Pons (tissue), 1 donor: ENCODE results near the gene PTGES2.
"Not testable (repeated sequence)": the region's sequence is repeated elsewhere in the genome, so short reads cannot be mapped to it uniquely, and the experiment has no call there.

Experiments used
- DNase-seq: peaks from one replicate; pipeline ENCODE4 v3.0.0-alpha.2; 2016; ENCODE audit warnings: low spot score

Gene PTGES2

GRCh38 chr9:128136816-128137793 lies 9.6 kb upstream of the PTGES2 start:
- no peak for DNase-seq

- not testable (repeated sequence) for DNase-seq
Measured at GRCh38 chr9:128135561-128135960, 8.0 kb upstream of the PTGES2 start.

GRCh38 chr9:128132139-128132538 lies 4.6 kb upstream of the PTGES2 start:
- not testable (repeated sequence) for DNase-seq

- not testable (repeated sequence) for DNase-seq
Measured at GRCh38 chr9:128131346-128131745, 3.8 kb upstream of the PTGES2 start.

DNA sequence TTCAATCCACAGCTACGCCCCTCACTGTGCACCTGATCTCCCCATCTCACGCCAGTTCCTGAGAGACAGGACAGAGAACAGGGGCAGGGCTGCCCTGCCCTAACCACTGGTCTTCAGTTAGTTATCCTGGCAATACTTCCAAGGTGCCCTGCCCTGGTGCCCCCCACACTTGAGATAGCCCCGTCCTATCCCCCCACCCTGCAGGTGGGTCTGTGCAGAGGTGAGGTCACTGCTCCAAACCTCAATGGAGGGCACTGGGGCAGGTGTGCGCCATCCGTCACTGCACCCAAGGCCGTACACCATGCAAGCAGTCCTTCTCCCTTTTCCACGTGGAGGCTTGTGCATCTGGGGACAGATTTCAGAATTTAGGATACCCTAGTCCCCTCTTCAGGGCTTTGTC lies 3.1 kb upstream of the PTGES2 start:
- DNase-seq: not testable (repeated sequence)

DNA sequence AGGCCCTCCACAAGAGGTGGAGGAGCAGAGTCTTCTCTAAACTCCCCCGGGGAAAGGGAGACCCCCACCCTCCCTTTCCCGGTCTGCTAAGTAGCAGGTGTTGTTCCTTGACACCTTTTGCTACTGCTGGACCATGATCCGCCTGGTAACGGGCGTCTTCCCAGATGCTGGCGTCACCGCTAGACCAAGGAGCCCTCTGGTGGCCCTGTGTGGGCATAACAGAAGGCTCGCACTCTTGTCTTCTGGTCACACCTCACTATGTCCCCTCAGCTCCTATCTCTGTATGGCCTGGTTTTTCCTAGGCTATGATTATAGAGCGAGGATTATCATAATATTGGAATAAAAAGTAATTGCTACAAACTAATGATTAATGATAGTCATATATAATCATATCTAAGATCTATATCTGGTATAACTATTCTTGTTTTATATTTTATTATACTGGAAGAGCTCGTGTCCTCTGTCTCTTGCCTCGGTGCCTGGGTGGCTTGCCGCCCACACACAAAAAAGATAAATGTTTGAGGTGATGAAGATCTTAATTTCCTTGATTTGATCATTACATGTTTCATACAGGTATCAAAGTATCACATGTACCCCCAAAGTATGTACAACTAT lies 2.6 kb upstream of the PTGES2 start:
- DNase-seq: not testable (repeated sequence)

- no peak for DNase-seq
Measured at GRCh38 chr9:128128836-128129590, 1.5 kb upstream of the PTGES2 start.

GRCh38 chr9:128127990-128128835 lies 684 bp upstream of the PTGES2 start:
- DNase-seq: peak; percentile 91

DNA sequence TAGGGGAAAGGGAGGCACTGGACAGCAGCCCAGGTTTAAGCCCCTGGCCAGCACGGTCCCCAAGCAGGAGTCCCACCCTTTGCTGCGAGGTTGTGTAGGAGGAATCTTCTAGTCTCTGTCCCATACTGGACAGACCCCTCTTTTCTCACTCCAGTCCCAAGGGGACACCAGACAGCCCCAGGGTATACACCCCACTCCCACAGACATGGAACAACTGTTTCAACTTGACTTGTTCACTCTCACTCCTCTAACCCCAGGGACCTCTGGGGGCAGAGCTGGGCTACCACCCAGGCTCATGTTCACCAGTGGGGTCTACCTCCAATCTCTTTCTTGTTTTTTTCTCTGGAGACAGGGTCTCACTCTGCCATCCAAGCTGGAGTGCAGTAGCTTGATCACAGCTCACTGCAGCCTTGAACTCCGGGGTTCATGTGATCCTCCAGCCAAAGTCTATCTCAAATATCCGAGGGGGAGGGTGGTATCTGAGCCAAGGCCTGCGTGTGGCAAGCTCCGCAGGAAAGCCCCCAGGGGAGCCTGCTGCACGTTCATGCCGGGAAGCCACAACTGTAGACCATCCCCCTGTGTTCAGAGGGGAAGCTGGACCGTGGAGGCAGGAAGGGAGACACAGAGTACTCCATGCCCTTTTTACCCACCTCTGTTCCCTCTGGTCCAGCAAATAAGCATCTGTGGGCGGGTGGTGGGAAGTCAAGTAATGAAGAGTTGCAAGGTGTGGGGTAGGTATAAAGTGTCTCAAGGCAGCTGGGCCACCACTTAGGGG lies 1.8 kb downstream of the PTGES2 start:
- DNase-seq: no peak

- DNase-seq: peak; percentile 41
Measured at GRCh38 chr9:128124873-128125579, 2.5 kb downstream of the PTGES2 start.

GRCh38 chr9:128124451-128124850 lies 3.1 kb downstream of the PTGES2 start:
- no peak for DNase-seq

GRCh38 chr9:128123451-128124080 lies 4.0 kb downstream of the PTGES2 start:
- no peak for DNase-seq

DNA sequence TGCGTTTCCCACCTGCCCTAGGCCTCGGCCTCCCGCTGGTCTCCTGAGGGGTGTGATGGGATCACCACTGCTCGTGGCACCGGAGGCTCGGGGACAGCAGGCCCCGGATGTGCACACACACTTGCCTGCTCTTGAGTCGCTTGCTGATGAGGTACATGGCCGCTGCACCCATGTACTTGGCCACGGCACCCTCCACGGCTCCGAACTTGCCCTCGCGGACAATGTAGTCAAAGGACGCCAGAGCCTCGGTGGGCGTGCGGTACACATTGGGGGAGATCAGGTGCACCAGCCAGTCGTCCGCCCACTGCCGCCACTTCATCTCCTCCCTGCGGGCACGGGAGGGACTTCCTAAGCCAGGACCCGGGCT lies 4.7 kb downstream of the PTGES2 start:
- no peak for DNase-seq

DNA sequence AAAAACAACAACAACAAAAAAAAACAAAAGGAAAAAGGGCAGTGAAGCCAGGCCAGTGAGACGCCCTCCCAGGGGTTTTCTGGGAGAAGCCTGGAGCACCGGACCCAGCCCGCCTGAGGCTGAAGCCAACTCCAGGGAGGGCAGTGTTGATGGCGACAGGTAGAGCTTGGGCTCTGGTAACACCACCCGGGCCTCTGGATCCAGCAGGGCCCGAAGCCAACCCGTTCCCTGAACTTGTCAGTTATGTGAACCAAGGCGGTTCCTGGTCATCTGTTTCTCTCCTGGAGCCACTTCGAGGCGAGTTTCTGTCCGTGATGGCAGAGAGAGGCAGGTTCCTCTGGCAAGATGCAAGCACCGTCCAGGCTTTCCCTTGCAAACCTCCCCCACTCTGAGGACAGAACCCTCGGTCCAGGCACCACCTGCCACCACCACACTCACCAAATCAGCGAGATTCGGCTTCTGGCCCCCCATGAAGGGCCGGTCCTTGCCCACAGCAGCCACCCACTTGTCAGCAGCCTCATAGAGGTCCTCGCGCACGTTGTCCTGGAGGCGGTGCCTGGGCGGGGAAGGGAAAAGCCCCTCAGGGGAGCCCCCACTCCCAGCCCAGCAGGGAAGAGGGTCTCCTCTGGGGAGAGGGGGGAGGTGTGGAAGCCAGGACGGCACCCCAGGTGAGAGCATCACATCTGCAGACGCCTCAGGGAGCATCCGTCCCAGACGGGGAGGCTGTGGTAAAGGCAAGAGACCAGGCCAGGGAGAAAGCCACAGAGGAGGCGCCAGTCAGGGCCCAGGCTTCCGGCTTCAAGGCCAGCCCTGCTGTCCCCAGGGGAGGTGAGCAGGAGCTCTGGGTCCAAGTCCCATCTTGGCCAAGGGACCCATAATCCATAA lies 5.4 kb downstream of the PTGES2 start:
- no peak for DNase-seq

GRCh38 chr9:128121466-128121810 lies 6.1 kb downstream of the PTGES2 start:
- no peak for DNase-seq

GRCh38 chr9:128120741-128121465 lies 6.6 kb downstream of the PTGES2 start:
- no peak for DNase-seq

DNA sequence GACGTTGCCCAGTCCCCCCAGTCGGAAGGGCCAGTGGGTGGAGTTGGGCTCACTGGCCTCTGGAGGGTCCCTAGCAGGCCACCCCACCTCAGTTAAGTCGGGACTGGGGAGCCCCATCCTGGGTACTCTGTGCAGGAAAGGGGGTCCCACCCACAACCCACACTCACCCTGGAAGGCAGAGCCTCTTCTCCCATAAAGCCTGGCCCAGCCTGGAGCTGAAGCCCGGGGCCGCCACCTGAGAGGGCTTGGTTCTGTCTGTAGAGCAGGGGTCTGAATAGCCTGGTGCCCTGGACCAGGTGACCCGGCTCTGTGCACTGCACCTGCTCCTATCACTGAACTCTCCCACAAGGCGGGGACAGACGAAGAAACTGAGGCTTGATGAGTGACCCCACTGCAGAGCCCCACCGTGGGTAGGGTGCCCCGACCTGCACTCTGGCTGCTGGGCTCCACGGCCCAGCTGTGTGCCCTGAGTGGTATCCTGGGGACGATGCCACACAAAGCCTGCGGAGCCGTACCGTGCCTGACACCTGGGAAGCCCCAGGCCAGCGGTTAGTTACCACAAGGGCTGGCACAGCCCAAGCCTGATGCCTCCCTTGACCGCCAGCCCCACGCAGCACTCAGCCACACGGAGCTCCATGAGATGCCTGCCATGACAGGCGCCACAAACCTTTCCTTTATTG lies 7.3 kb downstream of the PTGES2 start:
- DNase-seq: no peak
